HG03442 (cell line): ENCODE results near the gene ITPR3.

Experiments used
- ATAC-seq: cut with Tn5 transposase; IDR thresholded peaks from one replicate; pipeline ENCODE4 v1.9.1; 2021; ENCODE audit warnings: mild to moderate bottlenecking, moderate library complexity; ENCODE audit not compliant: unreplicated experiment

Gene ITPR3

DNA sequence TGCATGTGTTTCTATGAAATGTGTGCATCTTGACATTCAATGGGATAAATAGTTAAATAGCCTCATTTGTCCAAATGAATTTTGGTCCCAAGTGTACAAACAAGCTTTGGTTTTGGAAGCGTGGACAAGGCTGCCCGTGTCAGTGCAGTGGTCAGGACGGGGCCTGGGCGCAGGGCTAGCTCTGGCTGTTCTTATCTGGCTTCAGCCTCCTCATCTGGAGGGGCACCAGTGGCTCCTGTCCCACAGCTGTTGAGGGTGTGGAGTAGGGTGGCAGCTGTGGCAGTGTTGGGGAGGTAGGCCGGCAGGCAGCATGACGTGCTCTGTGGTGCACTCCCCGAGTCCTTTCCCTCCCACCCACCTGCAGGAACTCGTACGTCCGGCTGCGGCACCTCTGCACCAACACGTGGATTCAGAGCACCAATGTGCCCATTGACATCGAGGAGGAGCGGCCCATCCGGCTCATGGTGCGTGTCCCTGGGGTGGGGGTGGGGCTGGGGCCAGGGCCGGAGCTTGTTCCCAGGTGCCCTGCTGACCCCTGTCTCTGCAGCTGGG lies 43.5 kb downstream of the ITPR3 start:
- no peak for ATAC-seq

DNA sequence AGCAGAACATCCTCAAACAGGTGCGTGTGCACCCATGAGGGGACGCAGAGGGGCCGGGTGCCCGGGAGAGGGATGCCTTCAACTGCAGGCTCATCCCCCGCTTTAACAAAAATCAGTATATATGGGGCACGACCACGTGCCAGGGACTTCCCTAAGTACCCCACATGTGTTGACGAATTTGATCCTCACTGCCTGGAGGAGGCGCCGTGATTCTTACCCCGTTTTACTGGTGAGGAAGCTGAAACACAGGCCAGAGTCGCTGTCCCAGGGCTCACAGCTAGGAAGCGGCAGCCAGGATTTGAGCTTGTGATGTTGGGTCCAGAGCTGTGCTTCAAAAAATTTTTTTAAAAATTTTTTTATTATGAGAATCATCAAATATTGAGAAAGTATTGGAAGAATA lies 44.8 kb downstream of the ITPR3 start:
- no peak for ATAC-seq

DNA sequence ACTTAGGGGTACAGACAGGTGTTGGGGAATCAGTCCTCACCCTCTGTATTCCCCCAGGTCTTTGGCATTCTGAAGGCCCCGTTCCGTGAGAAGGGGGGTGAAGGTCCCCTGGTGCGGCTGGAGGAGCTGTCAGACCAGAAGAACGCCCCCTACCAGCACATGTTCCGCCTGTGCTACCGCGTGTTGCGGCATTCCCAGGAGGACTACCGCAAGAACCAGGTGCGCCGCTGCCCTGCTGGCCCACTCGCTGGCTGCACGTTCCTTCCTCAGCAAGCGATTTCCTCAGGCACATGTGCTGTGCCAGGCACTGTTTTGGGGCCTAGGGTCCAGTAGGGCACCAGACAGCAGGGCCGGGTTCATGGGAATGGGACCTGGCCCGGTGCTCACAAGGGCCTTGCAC lies 46.0 kb downstream of the ITPR3 start:
- ATAC-seq, result no peak

DNA sequence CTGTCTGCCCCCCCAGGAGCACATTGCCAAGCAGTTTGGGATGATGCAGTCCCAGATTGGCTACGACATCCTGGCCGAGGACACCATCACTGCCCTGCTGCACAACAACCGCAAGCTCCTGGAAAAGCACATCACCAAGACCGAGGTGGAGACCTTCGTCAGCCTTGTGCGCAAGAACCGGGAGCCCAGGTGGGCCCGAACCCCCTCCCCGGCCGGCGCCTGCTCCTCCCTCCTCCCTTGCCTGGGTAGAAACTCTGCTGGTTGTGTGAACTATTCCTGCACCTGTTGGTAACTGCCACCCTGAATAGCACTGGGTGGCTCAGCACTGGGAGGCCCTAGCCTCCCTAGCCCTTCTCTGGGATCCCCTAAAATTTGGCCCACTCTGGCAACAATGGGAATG lies 46.7 kb downstream of the ITPR3 start:
- ATAC-seq, result no peak

DNA sequence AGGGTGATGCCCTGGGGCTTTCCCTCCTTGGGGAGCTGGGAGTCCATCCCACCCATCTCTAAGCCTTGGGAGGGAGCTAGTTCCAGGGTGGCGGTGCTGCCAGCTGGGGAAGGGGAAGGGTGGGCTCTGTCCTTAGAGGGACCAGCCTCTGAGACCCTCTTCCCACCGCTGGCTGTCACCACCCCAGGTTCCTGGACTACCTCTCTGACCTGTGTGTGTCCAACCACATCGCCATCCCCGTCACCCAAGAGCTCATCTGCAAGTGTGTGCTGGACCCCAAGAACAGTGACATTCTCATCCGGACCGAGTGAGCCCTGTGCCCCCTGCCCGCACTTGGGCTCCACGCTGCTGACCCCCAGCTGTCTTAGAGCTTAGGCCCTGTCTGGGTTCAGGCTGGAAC lies 47.2 kb downstream of the ITPR3 start:
- ATAC-seq, result no peak

DNA sequence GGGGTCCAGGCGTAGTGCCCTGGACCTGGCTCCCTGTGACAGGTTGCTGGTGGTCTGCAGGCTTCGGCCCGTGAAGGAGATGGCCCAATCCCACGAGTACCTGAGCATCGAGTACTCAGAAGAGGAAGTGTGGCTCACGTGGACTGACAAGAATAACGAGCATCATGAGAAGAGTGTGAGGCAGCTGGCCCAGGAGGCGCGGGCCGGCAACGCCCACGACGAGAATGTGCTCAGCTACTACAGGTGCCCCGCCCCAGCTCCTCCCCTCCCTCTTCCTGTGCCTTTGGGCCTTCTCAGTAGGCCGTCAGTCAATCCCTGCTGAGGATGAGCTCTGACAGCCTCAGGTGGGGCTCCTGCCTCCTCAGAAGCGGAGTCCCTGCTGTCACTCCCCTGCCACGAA lies 47.8 kb downstream of the ITPR3 start:
- ATAC-seq, result no peak

DNA sequence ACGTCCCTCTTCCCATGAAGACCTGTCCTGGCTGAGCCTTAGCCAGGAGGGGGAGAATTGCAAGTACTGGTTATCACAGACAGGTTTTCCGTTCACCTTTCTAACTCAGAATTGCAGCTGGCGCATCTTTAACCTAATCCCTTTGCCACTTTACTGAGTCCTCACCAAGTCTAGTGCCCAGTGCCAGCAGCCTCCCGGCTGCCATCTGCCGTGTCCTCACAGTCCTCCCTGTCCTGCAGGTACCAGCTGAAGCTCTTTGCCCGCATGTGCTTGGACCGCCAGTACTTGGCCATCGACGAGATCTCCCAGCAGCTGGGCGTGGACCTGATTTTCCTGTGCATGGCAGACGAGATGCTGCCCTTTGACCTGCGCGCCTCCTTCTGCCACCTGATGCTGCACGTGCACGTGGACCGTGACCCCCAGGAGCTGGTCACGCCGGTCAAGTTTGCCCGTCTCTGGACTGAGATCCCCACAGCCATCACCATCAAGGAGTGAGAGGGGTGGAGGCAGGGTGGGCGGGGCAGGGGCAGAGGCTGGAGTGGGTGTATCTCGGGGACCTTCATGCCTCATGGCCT lies 49.1 kb downstream of the ITPR3 start:
- ATAC-seq, result no peak

DNA sequence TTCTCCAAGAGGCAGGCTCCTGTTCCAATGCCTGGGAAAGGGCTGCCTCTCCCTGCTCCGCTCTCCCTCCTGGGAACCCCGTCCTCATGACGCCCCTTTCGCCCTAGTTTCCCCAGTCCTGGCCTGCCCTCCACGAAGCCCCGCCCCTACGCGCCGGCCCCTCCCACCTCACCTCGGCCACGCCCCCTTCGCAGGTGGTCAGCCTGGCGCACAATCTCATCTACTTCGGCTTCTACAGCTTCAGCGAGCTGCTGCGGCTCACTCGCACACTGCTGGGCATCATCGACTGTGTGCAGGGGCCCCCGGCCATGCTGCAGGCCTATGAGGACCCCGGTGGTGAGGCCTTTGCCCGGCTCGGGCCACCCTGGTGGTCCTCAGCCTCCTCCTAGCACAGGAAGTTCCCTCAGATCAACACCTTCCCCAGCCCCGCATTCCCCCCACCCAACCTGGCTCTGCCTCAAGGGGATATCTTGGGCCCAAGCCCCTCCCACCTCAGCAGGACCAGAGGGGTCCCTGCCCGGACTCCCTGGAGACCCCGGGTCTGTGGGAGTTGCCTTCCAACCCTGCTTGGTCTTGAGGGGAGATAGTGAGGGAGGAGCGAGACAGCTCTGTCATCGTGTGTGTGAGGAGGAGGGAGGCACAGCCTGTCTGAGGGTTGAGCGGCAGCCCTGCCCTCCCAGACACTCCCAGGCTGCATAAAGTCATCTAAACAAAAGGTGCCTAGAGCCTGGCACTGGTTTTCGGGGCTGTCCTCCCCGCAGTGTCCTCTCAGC lies 50.0 kb downstream of the ITPR3 start:
- ATAC-seq, result no peak

DNA sequence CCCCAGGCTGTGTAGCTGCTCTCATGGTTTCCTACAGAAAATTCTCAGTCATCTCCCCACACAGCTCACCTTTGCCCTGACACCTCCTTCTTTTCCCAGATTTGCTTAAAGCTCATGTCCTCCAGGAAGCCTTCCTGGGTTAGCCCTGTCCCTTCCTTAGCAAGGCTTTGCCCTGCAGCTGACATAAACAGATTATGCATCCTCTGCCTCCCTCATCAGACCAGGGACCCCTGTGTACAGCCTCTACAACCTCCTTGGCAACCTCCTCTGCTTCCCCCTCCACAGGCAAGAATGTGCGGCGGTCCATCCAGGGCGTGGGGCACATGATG lies 50.6 kb downstream of the ITPR3 start:
- ATAC-seq, result no peak

DNA sequence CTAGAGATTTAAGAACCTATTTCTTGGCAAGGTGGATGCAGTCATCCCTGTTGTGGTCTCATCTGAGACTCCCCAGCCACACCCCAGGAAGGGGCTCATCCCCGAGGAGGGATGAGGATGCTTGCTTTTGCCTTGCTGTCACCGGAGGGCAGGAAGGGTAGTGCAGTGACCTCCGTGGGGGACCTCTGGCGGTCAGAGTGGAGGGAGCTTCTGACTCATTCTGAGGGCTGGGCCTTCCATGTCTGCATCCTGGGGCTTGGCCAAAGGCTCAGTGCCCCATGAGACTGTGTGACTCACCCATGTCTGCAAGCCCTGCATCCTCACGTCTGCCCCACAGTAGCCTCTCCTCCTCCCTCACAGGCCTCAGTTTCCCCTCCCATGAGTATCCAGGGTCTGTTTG lies 51.7 kb downstream of the ITPR3 start:
- no peak for ATAC-seq

DNA sequence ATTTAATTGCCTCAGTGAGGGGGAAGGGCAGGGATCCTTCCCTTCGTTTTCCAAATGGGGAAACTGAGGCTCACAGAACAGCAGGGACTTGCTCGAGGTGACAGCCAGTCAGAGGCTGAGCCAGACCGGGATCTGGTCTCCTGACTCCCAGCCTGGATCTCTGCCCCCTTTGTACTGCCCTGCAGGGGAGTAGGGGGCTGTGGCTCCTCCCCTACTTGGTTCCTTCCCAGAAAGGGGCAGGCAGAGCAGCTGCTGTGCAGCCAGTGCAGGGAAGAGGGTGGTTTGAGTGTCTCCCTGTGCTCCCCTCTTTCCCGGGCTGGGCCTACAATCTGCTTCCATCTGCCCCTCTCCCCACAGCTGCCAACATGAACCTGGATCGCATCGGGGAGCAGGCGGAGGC lies 52.7 kb downstream of the ITPR3 start:
- ATAC-seq, result no peak

DNA sequence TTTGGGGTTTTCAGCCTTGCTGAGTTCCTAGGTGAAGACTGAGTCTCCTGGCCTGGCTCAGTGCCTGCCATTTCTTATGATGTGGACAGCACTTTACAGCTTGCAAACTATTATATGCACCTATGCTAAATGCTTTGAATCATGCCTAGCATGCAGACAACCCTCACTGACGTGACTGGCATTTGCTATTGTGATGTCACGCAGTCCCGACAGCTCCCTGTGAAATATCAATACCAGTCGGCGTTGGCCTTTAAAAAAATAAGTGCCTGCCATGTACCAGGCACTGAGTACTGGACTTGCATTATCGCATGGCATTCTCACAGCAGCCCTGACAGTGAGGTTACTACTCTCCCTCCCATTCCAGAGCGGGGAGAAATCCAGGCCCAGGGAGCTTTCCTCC lies 54.8 kb downstream of the ITPR3 start:
- no peak for ATAC-seq

DNA sequence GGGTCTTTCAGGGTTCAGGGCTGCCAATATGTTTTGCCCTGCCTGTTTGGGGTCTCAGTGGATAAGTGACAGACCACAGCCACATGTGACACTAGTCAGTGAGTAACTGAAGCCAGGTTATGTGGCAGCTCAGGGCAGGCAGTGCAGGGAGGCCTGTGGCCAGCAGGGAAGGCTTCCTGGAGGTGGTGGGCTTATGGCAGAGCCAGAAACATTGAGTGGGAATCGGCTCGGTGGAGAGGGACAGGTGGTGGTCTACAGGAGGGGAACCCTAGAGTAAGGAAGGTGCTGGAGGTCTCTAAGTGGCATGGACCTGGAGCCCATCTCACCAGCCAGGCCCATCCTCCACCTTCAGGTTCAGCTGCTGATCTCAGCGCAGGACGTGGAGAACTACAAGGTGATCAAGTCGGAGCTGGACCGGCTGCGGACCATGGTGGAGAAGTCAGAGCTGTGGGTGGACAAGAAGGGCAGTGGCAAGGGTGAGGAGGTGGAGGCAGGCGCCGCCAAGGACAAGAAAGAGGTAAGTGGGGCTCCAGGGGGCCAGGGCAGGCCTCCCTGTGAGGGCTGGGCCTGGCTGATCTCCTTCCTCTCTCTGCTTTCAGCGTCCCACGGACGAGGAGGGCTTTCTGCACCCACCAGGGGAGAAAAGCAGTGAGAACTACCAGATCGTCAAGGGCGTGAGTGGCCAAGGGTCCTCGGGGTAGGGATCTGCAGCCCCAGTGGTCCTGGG lies 55.5 kb downstream of the ITPR3 start:
- ATAC-seq, result no peak

DNA sequence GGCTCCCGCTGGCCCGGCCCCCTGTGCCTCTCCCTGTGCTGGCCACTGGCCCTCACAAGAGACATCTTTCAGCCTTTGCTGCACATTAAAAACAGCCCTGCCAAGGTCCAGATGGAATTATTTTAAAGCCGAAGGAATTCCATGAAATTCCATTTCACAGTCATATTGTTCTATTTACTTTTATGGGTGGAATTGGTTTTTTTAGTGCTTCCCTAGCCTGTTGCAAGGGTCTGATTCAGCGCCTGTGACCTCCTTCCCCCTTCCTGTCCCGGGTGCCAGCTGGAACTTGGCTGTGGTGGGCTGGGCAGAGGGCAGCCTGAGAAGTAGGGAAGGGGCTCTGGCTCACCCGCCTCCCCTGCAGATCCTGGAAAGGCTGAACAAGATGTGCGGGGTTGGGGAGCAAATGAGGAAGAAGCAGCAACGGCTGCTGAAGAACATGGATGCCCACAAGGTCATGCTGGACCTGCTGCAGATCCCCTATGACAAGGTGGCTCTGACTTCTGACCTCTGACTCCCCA lies 56.1 kb downstream of the ITPR3 start:
- ATAC-seq, result no peak

DNA sequence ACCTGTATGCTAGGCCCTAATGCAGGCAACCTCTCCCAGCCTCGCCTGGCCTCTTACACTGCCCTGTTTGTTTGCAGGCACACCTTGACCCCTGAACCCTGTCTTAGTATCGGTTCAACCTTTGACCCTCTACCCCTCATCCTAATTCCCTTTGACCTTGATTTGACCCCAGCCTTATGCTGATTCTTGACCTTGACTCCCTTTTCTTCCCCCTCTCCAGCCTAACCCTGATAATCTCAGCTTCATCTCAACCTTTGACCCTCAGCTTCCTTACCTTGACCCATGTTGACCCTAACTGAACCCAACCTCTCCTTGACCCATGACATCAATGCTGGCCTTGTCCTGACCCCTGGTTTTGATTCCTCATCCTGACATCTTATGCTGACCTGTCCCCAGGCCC lies 56.6 kb downstream of the ITPR3 start:
- ATAC-seq, result no peak

DNA sequence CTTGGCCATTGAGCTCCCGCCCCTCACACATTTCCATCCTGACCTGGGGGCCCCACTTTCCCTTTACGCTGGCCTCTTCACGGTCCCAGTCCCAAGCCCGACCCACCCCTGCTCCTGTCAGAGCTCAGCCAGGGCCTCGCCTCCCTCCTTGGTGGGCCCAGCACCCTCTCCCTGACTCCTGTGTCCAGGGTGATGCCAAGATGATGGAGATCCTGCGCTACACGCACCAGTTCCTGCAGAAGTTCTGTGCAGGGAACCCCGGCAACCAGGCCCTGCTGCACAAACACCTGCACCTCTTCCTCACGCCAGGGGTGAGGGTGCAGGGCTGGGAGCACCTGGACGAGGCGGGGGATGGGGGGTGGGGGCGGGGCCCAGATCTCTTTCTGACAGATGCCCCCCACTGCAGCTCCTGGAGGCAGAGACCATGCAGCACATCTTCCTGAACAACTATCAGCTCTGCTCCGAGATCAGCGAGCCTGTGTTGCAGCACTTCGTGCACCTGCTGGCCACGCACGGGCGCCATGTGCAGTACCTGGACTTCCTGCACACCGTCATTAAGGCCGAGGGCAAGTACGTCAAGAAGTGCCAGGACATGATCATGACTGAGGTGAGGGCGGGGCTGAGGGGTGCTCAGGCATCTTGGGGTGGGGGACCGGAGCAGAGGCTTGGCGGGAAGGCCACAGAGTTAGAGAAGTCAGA lies 57.3 kb downstream of the ITPR3 start:
- ATAC-seq, result no peak

DNA sequence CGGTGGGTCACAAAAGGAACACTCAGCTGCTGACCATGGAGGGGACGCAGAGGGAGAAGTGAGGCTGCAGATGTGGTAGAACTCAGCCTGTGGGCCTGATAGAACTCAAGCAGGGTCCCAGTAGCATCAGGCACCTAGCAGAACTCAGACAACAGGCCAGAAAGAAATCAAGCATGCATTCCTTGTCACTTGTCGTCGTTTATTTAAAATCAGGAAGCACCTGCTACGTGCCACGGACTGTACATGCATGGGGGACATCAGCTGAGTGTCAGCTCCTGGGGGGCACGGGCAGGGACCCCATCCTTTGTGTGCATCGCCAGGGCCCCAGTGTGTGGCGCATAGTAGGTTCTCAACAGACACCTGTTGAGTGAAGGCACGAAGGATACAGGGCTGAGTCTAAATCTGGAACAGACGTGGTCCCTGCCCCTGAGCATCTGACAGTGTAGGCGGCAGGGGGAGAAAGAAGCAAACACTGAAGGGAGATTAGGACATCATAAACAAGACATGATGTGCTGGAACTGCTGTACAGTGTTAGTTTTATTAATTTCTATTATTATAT lies 57.9 kb downstream of the ITPR3 start:
- no peak for ATAC-seq

DNA sequence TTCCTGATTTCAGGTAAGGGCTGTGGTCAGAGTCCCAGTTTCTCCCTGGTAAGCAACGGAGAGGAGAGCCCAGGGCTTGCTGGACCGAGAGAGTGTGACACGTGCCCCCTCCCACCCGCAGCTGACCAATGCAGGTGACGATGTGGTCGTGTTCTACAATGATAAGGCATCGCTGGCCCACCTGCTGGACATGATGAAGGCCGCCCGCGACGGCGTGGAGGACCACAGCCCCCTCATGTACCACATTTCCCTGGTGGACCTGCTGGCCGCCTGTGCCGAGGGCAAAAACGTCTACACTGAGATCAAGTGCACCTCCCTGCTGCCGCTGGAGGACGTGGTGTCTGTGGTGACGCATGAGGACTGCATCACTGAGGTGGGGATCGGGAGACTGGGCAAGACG lies 58.6 kb downstream of the ITPR3 start:
- ATAC-seq, result no peak

DNA sequence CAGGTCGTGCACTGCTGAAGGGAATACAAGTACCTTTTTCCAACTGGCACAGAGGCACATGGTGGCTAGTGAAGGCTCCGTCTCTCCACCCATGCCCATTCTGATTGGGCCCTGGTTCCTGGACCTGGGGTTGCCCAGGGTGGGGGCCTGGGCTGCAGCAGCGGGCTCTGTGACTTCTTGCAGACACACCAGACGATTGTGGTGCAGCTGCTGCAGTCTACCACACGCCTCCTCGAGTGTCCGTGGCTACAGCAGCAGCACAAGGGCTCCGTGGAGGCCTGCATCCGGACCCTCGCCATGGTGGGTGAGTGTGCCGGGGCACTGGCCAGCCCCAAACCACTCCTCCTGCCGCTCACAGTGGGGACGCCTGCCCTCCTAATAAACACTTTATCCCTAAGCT lies 61.2 kb downstream of the ITPR3 start:
- ATAC-seq, result no peak

DNA sequence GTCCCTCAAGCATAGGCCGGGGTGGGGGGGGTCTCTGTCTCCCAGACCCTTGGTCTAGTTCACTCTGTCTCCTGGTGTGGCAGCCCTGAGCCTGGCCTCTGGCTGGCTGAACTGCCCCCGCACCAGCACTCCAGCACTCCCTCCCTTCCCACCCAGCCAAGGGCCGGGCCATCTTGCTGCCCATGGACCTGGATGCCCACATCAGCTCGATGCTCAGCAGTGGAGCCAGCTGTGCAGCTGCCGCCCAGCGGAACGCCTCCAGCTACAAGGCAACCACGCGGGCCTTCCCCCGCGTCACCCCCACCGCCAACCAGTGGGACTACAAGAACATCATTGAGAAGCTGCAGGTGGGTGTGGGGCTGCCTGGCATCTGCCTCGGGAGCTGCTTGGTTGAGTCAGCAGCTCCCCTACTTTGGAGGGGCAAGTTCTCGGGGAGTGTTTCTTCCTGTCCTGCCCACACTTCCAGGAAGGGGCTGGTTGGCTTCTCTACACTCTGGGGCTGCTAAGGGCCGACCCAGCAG lies 62.0 kb downstream of the ITPR3 start:
- ATAC-seq, result no peak
